ENCODE data around the gene FIP1L1.

The FIP1L1 gene

GRCh38 chr4:53419208-53419607 lies 41.8 kb downstream of the FIP1L1 start:
- H3K9me3 ChIP-seq (ENCODE audit: insufficient read depth, low read depth, low read length): no peaks in the 10 kb centered on the region
- H3K9ac ChIP-seq (ENCODE audit: low read depth, low read length, poor library complexity, severe bottlenecking): no peak overlapping the region
- no peak overlapping the region for H2AFZ ChIP-seq (ENCODE audit: low read length)
- H3K4me3 ChIP-seq (ENCODE audit: low read length, poor library complexity, severe bottlenecking): no peak overlapping the region
- H3K4me2 ChIP-seq (ENCODE audit: low read depth, low read length, poor library complexity, severe bottlenecking): no peak overlapping the region
- no peaks in the 10 kb centered on the region for H3K9me2 ChIP-seq (replicated peaks; ENCODE audit: low read depth, low read length)
- peaks cover 43% of the 10 kb centered on the region; the same call in 1 of the 2 replicates for H3K36me3 ChIP-seq (ENCODE audit: insufficient read depth, low read length)
- no peaks in the 10 kb centered on the region for H3K4me1 ChIP-seq (ENCODE audit: insufficient read depth, low read length, poor library complexity, severe bottlenecking)
- peaks cover 21% of the 10 kb centered on the region for H4K20me1 ChIP-seq (ENCODE audit: insufficient read depth, low read length, poor library complexity, severe bottlenecking)
- no peaks in the 10 kb centered on the region for H3K27me3 ChIP-seq (ENCODE audit: insufficient read depth, low read length, poor library complexity, severe bottlenecking)
- no peaks in the 10 kb centered on the region for H3F3A ChIP-seq (ENCODE audit: low read depth)
- TF ChIP-seq CTCF (conservative IDR thresholded peaks at IDR 0.05; ENCODE audit: low read length) (no peak), EZH2phosphoT487 (IDR thresholded peaks at IDR 0.05; ENCODE audit: borderline replicate concordance) (no peak)
- H3K79me2 ChIP-seq (ENCODE audit: insufficient read depth, low read length): peaks cover 21% of the 10 kb centered on the region

- Histone ChIP-seq H3K9ac (ENCODE audit: low read depth, low read length, poor library complexity, severe bottlenecking) (no peak overlapping the region), H3F3A (ENCODE audit: low read depth) (no peaks in the 10 kb centered on the region), H3K36me3 (ENCODE audit: insufficient read depth, low read length) (peaks cover 37% of the 10 kb centered on the region; the same call in 1 of the 2 replicates), H3K9me2 (replicated peaks; ENCODE audit: low read depth, low read length) (no peaks in the 10 kb centered on the region), H3K4me3 (ENCODE audit: low read length, poor library complexity, severe bottlenecking) (no peak overlapping the region), H3K27me3 (ENCODE audit: insufficient read depth, low read length, poor library complexity, severe bottlenecking) (no peaks in the 10 kb centered on the region), H3K4me2 (ENCODE audit: low read depth, low read length, poor library complexity, severe bottlenecking) (no peak overlapping the region), H3K79me2 (ENCODE audit: insufficient read depth, low read length) (peaks cover 11% of the 10 kb centered on the region), H2AFZ (ENCODE audit: low read length) (no peak overlapping the region), H3K4me1 (ENCODE audit: insufficient read depth, low read length, poor library complexity, severe bottlenecking) (no peaks in the 10 kb centered on the region), H3K9me3 (ENCODE audit: insufficient read depth, low read depth, low read length) (no peaks in the 10 kb centered on the region), H4K20me1 (ENCODE audit: insufficient read depth, low read length, poor library complexity, severe bottlenecking) (peaks cover 19% of the 10 kb centered on the region)
- TF ChIP-seq EZH2phosphoT487 (IDR thresholded peaks at IDR 0.05; ENCODE audit: borderline replicate concordance) (no peak), CTCF (conservative IDR thresholded peaks at IDR 0.05; ENCODE audit: low read length) (no peak)
Observed at GRCh38 chr4:53421791-53422190, 44.4 kb downstream of the FIP1L1 start.

- no peak overlapping the region for H3K9ac ChIP-seq (ENCODE audit: low read depth, low read length, poor library complexity, severe bottlenecking)
- no peak overlapping the region for H3K4me3 ChIP-seq (ENCODE audit: low read length, poor library complexity, severe bottlenecking)
- H3K4me2 ChIP-seq (ENCODE audit: low read depth, low read length, poor library complexity, severe bottlenecking): no peak overlapping the region
- peaks cover 43% of the 10 kb centered on the region; the same call in 1 of the 2 replicates for H3K36me3 ChIP-seq (ENCODE audit: insufficient read depth, low read length)
- no peaks in the 10 kb centered on the region for H3K27me3 ChIP-seq (ENCODE audit: insufficient read depth, low read length, poor library complexity, severe bottlenecking)
- no peaks in the 10 kb centered on the region for H3K9me3 ChIP-seq (ENCODE audit: insufficient read depth, low read depth, low read length)
- H4K20me1 ChIP-seq (ENCODE audit: insufficient read depth, low read length, poor library complexity, severe bottlenecking): peaks cover 19% of the 10 kb centered on the region
- peaks cover 11% of the 10 kb centered on the region for H3K79me2 ChIP-seq (ENCODE audit: insufficient read depth, low read length)
- TF ChIP-seq EZH2phosphoT487 (IDR thresholded peaks at IDR 0.05; ENCODE audit: borderline replicate concordance) (no peak), CTCF (conservative IDR thresholded peaks at IDR 0.05; ENCODE audit: low read length) (no peak)
- H3K9me2 ChIP-seq (replicated peaks; ENCODE audit: low read depth, low read length): no peaks in the 10 kb centered on the region
- H3K4me1 ChIP-seq (ENCODE audit: insufficient read depth, low read length, poor library complexity, severe bottlenecking): no peaks in the 10 kb centered on the region
- no peaks in the 10 kb centered on the region for H3F3A ChIP-seq (ENCODE audit: low read depth)
- no peak overlapping the region for H2AFZ ChIP-seq (ENCODE audit: low read length)
Observed at GRCh38 chr4:53422367-53422766, 44.9 kb downstream of the FIP1L1 start.

All from Loucy (cell line).